ENCODE results near the gene CWC27.

The CWC27 gene

GRCh38 chr5:65021527-65022226 is 252.9 kb downstream of the CWC27 start:
- Histone ChIP-seq H3K79me2 (ENCODE audit: insufficient read depth, low read length) (no peaks in the 10 kb centered on the region), H3K9me2 (ENCODE audit: low read depth, low read length) (no peaks in the 10 kb centered on the region), H3F3A (ENCODE audit: insufficient read depth, low read length) (no peaks in the 10 kb centered on the region), H3K4me3 (ENCODE audit: low read depth, low read length, poor library complexity, severe bottlenecking) (no peak overlapping the region), H3K9me3 (ENCODE audit: low read length) (no peaks in the 10 kb centered on the region), H3K4me2 (ENCODE audit: low read length) (no peak overlapping the region), H4K20me1 (ENCODE audit: insufficient read depth, low read length) (no peaks in the 10 kb centered on the region), H3K27me3 (ENCODE audit: insufficient read depth, low read length) (no peaks in the 10 kb centered on the region), H3K27ac (ENCODE audit: low read depth, low read length, poor library complexity, severe bottlenecking) (no peak overlapping the region), H3K4me1 (ENCODE audit: insufficient read depth, low read length, severe bottlenecking) (peaks cover 8% of the 10 kb centered on the region), H3K36me3 (ENCODE audit: insufficient read depth, low read length) (no peaks in the 10 kb centered on the region), H2AFZ (ENCODE audit: low read length) (no peak overlapping the region), H3K9ac (ENCODE audit: low read length) (no peak overlapping the region)
- TF ChIP-seq EZH2 (IDR thresholded peaks at IDR 0.05; ENCODE audit: borderline replicate concordance, low read length) (no peak), CTCF (IDR thresholded peaks at IDR 0.05; ENCODE audit: low read length) (no peak)

- Histone ChIP-seq H3K79me2 (ENCODE audit: insufficient read depth, low read length) (no peaks in the 10 kb centered on the region), H3K4me3 (ENCODE audit: low read depth, low read length, poor library complexity, severe bottlenecking) (no peak overlapping the region), H2AFZ (ENCODE audit: low read length) (no peak overlapping the region), H3K4me2 (ENCODE audit: low read length) (no peak overlapping the region), H3K27ac (ENCODE audit: low read depth, low read length, poor library complexity, severe bottlenecking) (no peak overlapping the region), H3K36me3 (ENCODE audit: insufficient read depth, low read length) (no peaks in the 10 kb centered on the region), H3K9me3 (ENCODE audit: low read length) (no peaks in the 10 kb centered on the region), H4K20me1 (ENCODE audit: insufficient read depth, low read length) (no peaks in the 10 kb centered on the region), H3K9ac (ENCODE audit: low read length) (no peak overlapping the region), H3K4me1 (ENCODE audit: insufficient read depth, low read length, severe bottlenecking) (peaks cover 20% of the 10 kb centered on the region), H3K27me3 (ENCODE audit: insufficient read depth, low read length) (no peaks in the 10 kb centered on the region), H3K9me2 (ENCODE audit: low read depth, low read length) (no peaks in the 10 kb centered on the region), H3F3A (ENCODE audit: insufficient read depth, low read length) (no peaks in the 10 kb centered on the region)
- no peak for TF ChIP-seq EZH2 (IDR thresholded peaks at IDR 0.05; ENCODE audit: borderline replicate concordance, low read length)
- no peak for TF ChIP-seq CTCF (IDR thresholded peaks at IDR 0.05; ENCODE audit: low read length)
These were observed 254.2 kb downstream of the CWC27 start for GRCh38 chr5:65022932-65023331.

GRCh38 chr5:65024681-65025080 is 256.0 kb downstream of the CWC27 start:
- Histone ChIP-seq H3K4me1 (ENCODE audit: insufficient read depth, low read length, severe bottlenecking) (peaks cover 24% of the 10 kb centered on the region), H2AFZ (ENCODE audit: low read length) (no peak overlapping the region)

More at GRCh38 chr5:65024681-65025080, 256.0 kb downstream of the CWC27 start:
- no peaks in the 10 kb centered on the region for H3K79me2 ChIP-seq (ENCODE audit: insufficient read depth, low read length)
- H3K36me3 ChIP-seq (ENCODE audit: insufficient read depth, low read length), result no peaks in the 10 kb centered on the region
- H3K27ac ChIP-seq (ENCODE audit: low read depth, low read length, poor library complexity, severe bottlenecking), result no peak overlapping the region
- no peaks in the 10 kb centered on the region for H3K9me2 ChIP-seq (ENCODE audit: low read depth, low read length)
- H3K4me2 ChIP-seq (ENCODE audit: low read length), result no peak overlapping the region
- no peaks in the 10 kb centered on the region for H3K9me3 ChIP-seq (ENCODE audit: low read length)
- TF ChIP-seq CTCF (IDR thresholded peaks at IDR 0.05; ENCODE audit: low read length), result no peak
- TF ChIP-seq EZH2 (IDR thresholded peaks at IDR 0.05; ENCODE audit: borderline replicate concordance, low read length), result no peak
- no peaks in the 10 kb centered on the region for H3F3A ChIP-seq (ENCODE audit: insufficient read depth, low read length)
- no peaks in the 10 kb centered on the region for H3K27me3 ChIP-seq (ENCODE audit: insufficient read depth, low read length)
- H3K9ac ChIP-seq (ENCODE audit: low read length), result no peak overlapping the region
- no peak overlapping the region for H3K4me3 ChIP-seq (ENCODE audit: low read depth, low read length, poor library complexity, severe bottlenecking)
- H4K20me1 ChIP-seq (ENCODE audit: insufficient read depth, low read length), result no peaks in the 10 kb centered on the region
